HCT116 (cell line): ENCODE results near the gene MAGI3. TPM values are rescaled to one million over a fixed set of nuclear protein-coding genes. Genes with fewer than 3 reads are reported as not detected.

Experiments
- ATAC-seq: fragments of 200-7000 bp; cut with Tn5 transposase; 2 replicates; pipeline ENCODE4 v1.9.1; 2020; ENCODE audit warnings: mild to moderate bottlenecking, moderate library complexity
- BruUV-seq: library from RNA; stranded (reverse); fragments of 400-500 nt; replicated peaks from 2 replicates; lab custom pipeline; 2021; lab: Mats Ljungman, UMichigan
- CTCF ChIA-PET: fragments of 300-600 bp; sonication (Branson Sonifier 250); formaldehyde crosslinking; loops from one replicate; lab custom pipeline; 2021; ENCODE audit warnings: antibody characterized with exemption; lab: Charles Lee
- POLR2A ChIA-PET: fragments of 300-600, 350-600 bp; sonication (Branson Sonifier 250); formaldehyde crosslinking; loops from one replicate; lab custom pipeline; 2021; ENCODE audit warnings: antibody characterized with exemption; lab: Charles Lee
- RAD21 ChIA-PET, 2 experiments: fragments of 300-600 bp; sonication (Branson Sonifier 250); formaldehyde crosslinking; loops; one replicate each; lab custom pipeline; 2023; ENCODE audit warnings: low total read pairs in 2 of 2; ENCODE audit not compliant: uncharacterized antibody in 2 of 2, unreplicated experiment in 2 of 2, low non-redundant PET in 1 of 2; lab: Charles Lee
- DNase-seq: peaks from one replicate; pipeline ENCODE4 v3.0.0-alpha.2; 2010; ENCODE audit warnings: low read depth, low spot score
- H2AFZ ChIP-seq: fragments of 200-600 bp; shearing (Covaris generic), sonication (generic); 2 replicates; pipeline ENCODE4 v1.6.1; 2017; ENCODE audit warnings: low read depth, mixed run types, mixed read lengths, antibody characterized with exemption, low read length; ENCODE audit not compliant: poor library complexity, severe bottlenecking
- H3K27ac ChIP-seq: 2 replicates; pipeline ENCODE4 v1.5.1; 2012; ENCODE audit warnings: low read depth, low read length
- H3K27me3 ChIP-seq: fragments of 200-600 bp; sonication (generic); 2 replicates; pipeline ENCODE4 v1.6.1; 2016; ENCODE audit warnings: mixed run types, low read length, mixed read lengths; ENCODE audit not compliant: insufficient read depth
- H3K36me3 ChIP-seq, 2 experiments: fragments of 200-500 bp in 1 of 2; fragments of 200-600 bp in 1 of 2; sonication (Bioruptor generic) in 1 of 2; sonication (generic) in 1 of 2; 2 replicates each; pipeline versions ENCODE4 v1.5.1 to v1.6.1; 2014 to 2016; ENCODE audit warnings: low read length in 2 of 2, inconsistent platforms in 1 of 2, mixed read lengths in 1 of 2, mixed run types in 1 of 2; ENCODE audit not compliant: insufficient read depth in 2 of 2, control insufficient read depth in 1 of 2
- H3K4me1 ChIP-seq, 2 experiments: fragments of 200-600 bp in 1 of 2; sonication (generic) in 1 of 2; 2 replicates each; pipeline versions ENCODE4 v1.5.1 to v1.6.1; 2012 to 2017; ENCODE audit warnings: low read length in 2 of 2, inconsistent platforms in 1 of 2, mild to moderate bottlenecking in 1 of 2, mixed read lengths in 1 of 2, mixed run types in 1 of 2, moderate library complexity in 1 of 2; ENCODE audit not compliant: insufficient read depth in 2 of 2, control insufficient read depth in 1 of 2
- H3K4me2 ChIP-seq: fragments of 200-600 bp; sonication (generic); 2 replicates; pipeline ENCODE4 v1.6.1; 2017; ENCODE audit warnings: mixed run types, low read length, mixed read lengths
- H3K4me3 ChIP-seq, 2 experiments: fragments of 200-600 bp in 1 of 2; sonication (generic) in 1 of 2; replicated peaks in 1 of 2; 2 replicates each; pipeline ENCODE4 v1.5.1; 2011 to 2016; ENCODE audit warnings: low read length in 2 of 2, control low read depth in 1 of 2, low read depth in 1 of 2, mild to moderate bottlenecking in 1 of 2, mixed read lengths in 1 of 2, mixed run types in 1 of 2
- H3K79me2 ChIP-seq: fragments of 200-600 bp; sonication (generic); 2 replicates; pipeline ENCODE4 v1.6.1; 2017; ENCODE audit warnings: mild to moderate bottlenecking, mixed run types, low read length, moderate library complexity, mixed read lengths; ENCODE audit not compliant: insufficient read depth
- H3K9ac ChIP-seq: fragments of 200-600 bp; sonication (generic); 2 replicates; pipeline ENCODE4 v1.6.1; 2016; ENCODE audit warnings: low read length, mixed read lengths
- H3K9me2 ChIP-seq: fragments of 200-600 bp; sonication (generic), shearing (Covaris generic); 2 replicates; pipeline ENCODE4 v1.6.1; 2017; ENCODE audit warnings: mixed run types, mild to moderate bottlenecking, moderate library complexity; ENCODE audit not compliant: insufficient read depth
- H3K9me3 ChIP-seq, 2 experiments: fragments of 200-500 bp in 1 of 2; fragments of 200-600 bp in 1 of 2; sonication (Bioruptor generic) in 1 of 2; sonication (generic) in 1 of 2; 2 replicates each; pipeline ENCODE4 v1.6.1; 2014 to 2017; ENCODE audit warnings: low read length in 2 of 2, mixed read lengths in 2 of 2, inconsistent platforms in 1 of 2, low read depth in 1 of 2, mild to moderate bottlenecking in 1 of 2, mixed run types in 1 of 2, moderate library complexity in 1 of 2; ENCODE audit not compliant: control insufficient read depth in 1 of 2, insufficient read depth in 1 of 2
- H4K20me1 ChIP-seq: fragments of 200-600 bp; sonication (generic), shearing (Covaris generic); 2 replicates; pipeline ENCODE4 v1.6.1; 2017; ENCODE audit warnings: mixed run types, mild to moderate bottlenecking, moderate library complexity; ENCODE audit not compliant: insufficient read depth
- CBX3 ChIP-seq: IDR thresholded peaks from 2 replicates; pipeline ENCODE4 v1.6.1; 2012; ENCODE audit warnings: low read depth
- CEBPB ChIP-seq: IDR thresholded peaks from 2 replicates; pipeline ENCODE4 v1.6.1; 2012; ENCODE audit warnings: low read depth
- EGR1 ChIP-seq: IDR thresholded peaks from 2 replicates; pipeline ENCODE4 v1.6.1; 2012; ENCODE audit warnings: low read depth
- EZH2phosphoT487 ChIP-seq: fragments of 200-600 bp; IDR thresholded peaks from 2 replicates; pipeline ENCODE4 v1.6.1; 2018; ENCODE audit warnings: antibody characterized with exemption, borderline replicate concordance
- RAD21 ChIP-seq: IDR thresholded peaks from 2 replicates; pipeline ENCODE4 v1.6.1; 2012; ENCODE audit warnings: low read depth, mild to moderate bottlenecking
- REST ChIP-seq: IDR thresholded peaks from 2 replicates; pipeline ENCODE4 v1.6.1; 2012; ENCODE audit warnings: low read depth
- SP1 ChIP-seq: IDR thresholded peaks from 2 replicates; pipeline ENCODE4 v1.6.1; 2012; ENCODE audit warnings: low read depth
- SRF ChIP-seq: IDR thresholded peaks from 2 replicates; pipeline ENCODE4 v1.6.1; 2012; ENCODE audit warnings: low read depth
- TCF7L2 ChIP-seq: IDR thresholded peaks from 2 replicates; pipeline ENCODE4 v1.7.0; 2011; ENCODE audit warnings: borderline replicate concordance, inconsistent platforms; ENCODE audit not compliant: insufficient read depth, insufficient read length; ENCODE audit errors: extremely low read depth
- ZNF274 ChIP-seq: fragments of 200-500 bp; sonication (Bioruptor generic); IDR thresholded peaks from 2 replicates; pipeline ENCODE4 v1.6.1; 2014; ENCODE audit warnings: mild to moderate bottlenecking, low read depth, low read length, inconsistent platforms
- intact Hi-C: fragments of 100-400 bp; cut with micrococcal nuclease; formaldehyde crosslinking; loops from 2 replicates; pipeline ENCODE4 v1.10.0; 2022
- total RNA-seq: library from RNA; stranded (reverse); gene quantifications from one replicate; pipeline ENCODE4 v1.2.1, GENCODE V29; 2021; ENCODE audit not compliant: unreplicated experiment
- TF ChIP-seq, protein P1 (sequence below): IDR thresholded peaks from 2 replicates; pipeline ENCODE4 v1.6.1; 2011; ENCODE audit warnings: mild to moderate bottlenecking, low read length, moderate library complexity; ENCODE audit not compliant: insufficient replicate concordance; ENCODE audit errors: extremely low read depth
- TF ChIP-seq, protein P2 (sequence below), 3 experiments: fragments of 200-600 bp in 1 of 3; sonication (generic) in 1 of 3; IDR thresholded peaks in 2 of 3; conservative IDR thresholded peaks in 1 of 3; 2 replicates each; pipeline ENCODE4 v1.5.1; 2012 to 2017; ENCODE audit warnings: low read depth in 2 of 3, low read length in 2 of 3, antibody characterized with exemption in 1 of 3, borderline replicate concordance in 1 of 3, control low read depth in 1 of 3, mild to moderate bottlenecking in 1 of 3, mixed read lengths in 1 of 3, mixed run types in 1 of 3, moderate library complexity in 1 of 3; ENCODE audit not compliant: insufficient read depth in 1 of 3

MAGI3 gene
- total RNA-seq, 1 experiment from 2014 or later, result 11.8 TPM

GRCh38 chr1:113399062-113399583, 8.8 kb downstream of the MAGI3 start:
- no peak for DNase-seq
- Histone ChIP-seq H3K79me2 (peaks cover 70% of the 10 kb centered on the region), H3K4me2 (no peak overlapping the region), H3K9me2 (no peaks in the 10 kb centered on the region), H3K27me3 (no peaks in the 10 kb centered on the region), H2AFZ (no peak overlapping the region), H4K20me1 (peaks cover 5% of the 10 kb centered on the region; the same call in 1 of the 2 replicates), H3K9ac (no peak overlapping the region), H3K4me3 (no peak overlapping the region), H3K9me3 (no peaks in the 10 kb centered on the region), H3K4me1 (peaks cover 4 to 24% of the 10 kb centered on the region in 2 experiments; a peak in 3 of 4 replicates), H3K36me3 (no peaks in the 10 kb centered on the region), H3K27ac (no peak overlapping the region)
- ChIA-PET RAD21 (no interaction called here), CTCF (no interaction called here), POLR2A (interaction anchor here (1.2 kb wide), 1 partner anchor 9 kb away, joined by 6 read pairs; the partner anchor contains the start of gene MAGI3)
- intact Hi-C loops, result no loop called here
- no peak for TF ChIP-seq CBX3
- TF ChIP-seq ZNF274, result no peak
- TF ChIP-seq EGR1, result no peak
- TF ChIP-seq TCF7L2, result no peak
- TF ChIP-seq EZH2phosphoT487, result no peak
- TF ChIP-seq SP1, result no peak
- BruUV-seq, result no TSS peak
- no peak for ATAC-seq

GRCh38 chr1:113401067-113401466, 10.8 kb downstream of the MAGI3 start:
- POLR2A ChIA-PET, result no interaction called here
- Histone ChIP-seq H3K4me3 (no peak overlapping the region), H3K79me2 (peaks cover 52% of the 10 kb centered on the region), H4K20me1 (peaks cover 5% of the 10 kb centered on the region; the same call in 1 of the 2 replicates), H3K9me3 (no peaks in the 10 kb centered on the region), H3K4me1 (peaks cover 4 to 12% of the 10 kb centered on the region in 2 experiments; a peak in 3 of 4 replicates), H3K9me2 (no peaks in the 10 kb centered on the region), H3K9ac (no peak overlapping the region), H2AFZ (no peak overlapping the region), H3K27ac (no peak overlapping the region), H3K27me3 (no peaks in the 10 kb centered on the region), H3K4me2 (no peak overlapping the region), H3K36me3 (no peaks in the 10 kb centered on the region)
- RAD21 ChIA-PET, result no interaction called here
- BruUV-seq, result no TSS peak
- DNase-seq (no peak), ATAC-seq (no peak)
- CTCF ChIA-PET, result no interaction called here
- intact Hi-C loops, result no loop called here
- no peak for TF ChIP-seq REST
- no peak for TF ChIP-seq CEBPB
- no peak for TF ChIP-seq SRF
- TF ChIP-seq, protein P1, sequence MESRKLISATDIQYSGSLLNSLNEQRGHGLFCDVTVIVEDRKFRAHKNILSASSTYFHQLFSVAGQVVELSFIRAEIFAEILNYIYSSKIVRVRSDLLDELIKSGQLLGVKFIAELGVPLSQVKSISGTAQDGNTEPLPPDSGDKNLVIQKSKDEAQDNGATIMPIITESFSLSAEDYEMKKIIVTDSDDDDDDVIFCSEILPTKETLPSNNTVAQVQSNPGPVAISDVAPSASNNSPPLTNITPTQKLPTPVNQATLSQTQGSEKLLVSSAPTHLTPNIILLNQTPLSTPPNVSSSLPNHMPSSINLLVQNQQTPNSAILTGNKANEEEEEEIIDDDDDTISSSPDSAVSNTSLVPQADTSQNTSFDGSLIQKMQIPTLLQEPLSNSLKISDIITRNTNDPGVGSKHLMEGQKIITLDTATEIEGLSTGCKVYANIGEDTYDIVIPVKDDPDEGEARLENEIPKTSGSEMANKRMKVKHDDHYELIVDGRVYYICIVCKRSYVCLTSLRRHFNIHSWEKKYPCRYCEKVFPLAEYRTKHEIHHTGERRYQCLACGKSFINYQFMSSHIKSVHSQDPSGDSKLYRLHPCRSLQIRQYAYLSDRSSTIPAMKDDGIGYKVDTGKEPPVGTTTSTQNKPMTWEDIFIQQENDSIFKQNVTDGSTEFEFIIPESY, result no peak
- TF ChIP-seq RAD21, result no peak
- TF ChIP-seq, protein P2, sequence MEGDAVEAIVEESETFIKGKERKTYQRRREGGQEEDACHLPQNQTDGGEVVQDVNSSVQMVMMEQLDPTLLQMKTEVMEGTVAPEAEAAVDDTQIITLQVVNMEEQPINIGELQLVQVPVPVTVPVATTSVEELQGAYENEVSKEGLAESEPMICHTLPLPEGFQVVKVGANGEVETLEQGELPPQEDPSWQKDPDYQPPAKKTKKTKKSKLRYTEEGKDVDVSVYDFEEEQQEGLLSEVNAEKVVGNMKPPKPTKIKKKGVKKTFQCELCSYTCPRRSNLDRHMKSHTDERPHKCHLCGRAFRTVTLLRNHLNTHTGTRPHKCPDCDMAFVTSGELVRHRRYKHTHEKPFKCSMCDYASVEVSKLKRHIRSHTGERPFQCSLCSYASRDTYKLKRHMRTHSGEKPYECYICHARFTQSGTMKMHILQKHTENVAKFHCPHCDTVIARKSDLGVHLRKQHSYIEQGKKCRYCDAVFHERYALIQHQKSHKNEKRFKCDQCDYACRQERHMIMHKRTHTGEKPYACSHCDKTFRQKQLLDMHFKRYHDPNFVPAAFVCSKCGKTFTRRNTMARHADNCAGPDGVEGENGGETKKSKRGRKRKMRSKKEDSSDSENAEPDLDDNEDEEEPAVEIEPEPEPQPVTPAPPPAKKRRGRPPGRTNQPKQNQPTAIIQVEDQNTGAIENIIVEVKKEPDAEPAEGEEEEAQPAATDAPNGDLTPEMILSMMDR (IDR thresholded peaks at IDR 0.05 in 2 of 3, conservative IDR thresholded peaks at IDR 0.05 in 1 of 3; ENCODE audit: borderline replicate concordance in 1 of 3, insufficient read depth in 1 of 3, low read depth in 2 of 3, low read length in 2 of 3), result no peak
- no peak for TF ChIP-seq CBX3
